Liver (tissue), 9 donors: Measurements from ENCODE around the gene ATP6V0A4. TPM values are rescaled to one million over a fixed set of nuclear protein-coding genes. Genes with fewer than 3 reads are reported as not detected.

Source experiments
- DNase-seq: peaks from one replicate; pipeline ENCODE4 v3.0.0-alpha.2; 2017; ENCODE audit warnings: low spot score
- H3K27ac ChIP-seq, 2 donors: one replicate each; pipeline ENCODE4 v1.7.0; 2013; ENCODE audit warnings: inconsistent platforms in 2 of 2, low read length in 2 of 2, control low read depth in 1 of 2, low read depth in 1 of 2, mild to moderate bottlenecking in 1 of 2
- H3K27me3 ChIP-seq, 4 donors: one replicate each; pipeline versions ENCODE4 v1.6.1 to v1.7.0; 2013; ENCODE audit warnings: low read length in 3 of 4, inconsistent platforms in 1 of 4, mild to moderate bottlenecking in 1 of 4, moderate library complexity in 1 of 4; ENCODE audit not compliant: control insufficient read depth in 4 of 4, insufficient read depth in 4 of 4
- H3K36me3 ChIP-seq, 4 donors: one replicate each; pipeline versions ENCODE4 v1.6.1 to v1.7.0; 2013; ENCODE audit warnings: low read length in 3 of 4, mild to moderate bottlenecking in 3 of 4, low read depth in 1 of 4, moderate library complexity in 1 of 4; ENCODE audit not compliant: control insufficient read depth in 4 of 4, insufficient read depth in 3 of 4
- H3K4me1 ChIP-seq, 4 donors: one replicate each; pipeline versions ENCODE4 v1.6.1 to v1.7.0; 2013; ENCODE audit warnings: low read length in 3 of 4, mild to moderate bottlenecking in 3 of 4, moderate library complexity in 1 of 4; ENCODE audit not compliant: control insufficient read depth in 4 of 4, insufficient read depth in 4 of 4
- H3K4me3 ChIP-seq, 3 donors: one replicate each; pipeline versions ENCODE4 v1.6.1 to v1.7.0; 2013; ENCODE audit warnings: low read length in 3 of 3, control low read depth in 1 of 3, low read depth in 1 of 3, mild to moderate bottlenecking in 1 of 3
- H3K9ac ChIP-seq, 2 donors: one replicate each; pipeline ENCODE4 v1.7.0; 2013; ENCODE audit warnings: low read length in 2 of 2, mild to moderate bottlenecking in 2 of 2, moderate library complexity in 2 of 2, control low read depth in 1 of 2, low read depth in 1 of 2
- H3K9me3 ChIP-seq, 4 donors: one replicate each; pipeline versions ENCODE4 v1.6.1 to v1.7.0; 2013; ENCODE audit warnings: low read length in 3 of 4; ENCODE audit not compliant: control insufficient read depth in 4 of 4
- EGR1 ChIP-seq, 2 donors: IDR thresholded peaks; 2 replicates each; pipeline ENCODE4 v1.6.1; 2016 to 2018; ENCODE audit warnings: antibody characterized with exemption in 2 of 2, low read depth in 2 of 2
- FOXA1 ChIP-seq: IDR thresholded peaks from 2 replicates; pipeline ENCODE4 v1.6.1; 2016; ENCODE audit warnings: antibody characterized with exemption
- FOXA2 ChIP-seq: IDR thresholded peaks from 2 replicates; pipeline ENCODE4 v1.6.1; 2016; ENCODE audit warnings: antibody characterized with exemption
- GABPA ChIP-seq, 2 donors: IDR thresholded peaks in 1 of 2; conservative IDR thresholded peaks in 1 of 2; 2 replicates each; pipeline ENCODE4 v1.6.1; 2016; ENCODE audit warnings: antibody characterized with exemption in 2 of 2, mild to moderate bottlenecking in 1 of 2, moderate library complexity in 1 of 2
- HNF4A ChIP-seq, 2 donors: conservative IDR thresholded peaks; 2 replicates each; pipeline ENCODE4 v1.6.1; 2016; ENCODE audit warnings: antibody characterized with exemption in 2 of 2, mild to moderate bottlenecking in 2 of 2
- HNF4G ChIP-seq: IDR thresholded peaks from 2 replicates; pipeline ENCODE4 v1.6.1; 2016; ENCODE audit warnings: antibody characterized with exemption
- JUND ChIP-seq, 2 donors: IDR thresholded peaks; 2 replicates each; pipeline ENCODE4 v1.6.1; 2016; ENCODE audit warnings: antibody characterized with exemption in 2 of 2
- NR2F2 ChIP-seq: IDR thresholded peaks from 2 replicates; pipeline ENCODE4 v1.6.1; 2016; ENCODE audit warnings: antibody characterized with exemption
- RAD21 ChIP-seq, 2 donors: IDR thresholded peaks; 2 replicates each; pipeline ENCODE4 v1.6.1; 2016; ENCODE audit warnings: antibody characterized with exemption in 2 of 2, mild to moderate bottlenecking in 2 of 2
- RXRA ChIP-seq, 2 donors: IDR thresholded peaks; 2 replicates each; pipeline ENCODE4 v1.6.1; 2017 to 2018; ENCODE audit warnings: antibody characterized with exemption in 2 of 2, mild to moderate bottlenecking in 1 of 2
- SP1 ChIP-seq: IDR thresholded peaks from 2 replicates; pipeline ENCODE4 v1.6.1; 2018; ENCODE audit warnings: antibody characterized with exemption, mild to moderate bottlenecking
- TAF1 ChIP-seq: conservative IDR thresholded peaks from 2 replicates; pipeline ENCODE4 v1.6.1; 2016; ENCODE audit warnings: antibody characterized with exemption, mild to moderate bottlenecking
- YY1 ChIP-seq: IDR thresholded peaks from 2 replicates; pipeline ENCODE4 v1.6.1; 2016; ENCODE audit warnings: antibody characterized with exemption, mild to moderate bottlenecking
- WGBS: extraction: QIAGEN DNeasy Blood & Tissue Kit; methylation state at CpG from one replicate; pipeline ENCODE4 v1.1.7; 2013; 5-methylcytosine and 5-hydroxymethylcytosine counted together
- polyA plus RNA-seq, 2 donors: library from polyadenylated mRNA; stranded (reverse) in 1 of 2; unstranded in 1 of 2; fragments of 200-250 nt in 1 of 2; fragments of >200 nt in 1 of 2; fragmentation: Nextera tagmentation in 1 of 2; extraction: Ambion mirVana in 1 of 2; gene quantifications; one replicate each; pipeline versions ENCODE4 v1.2.1 to v1.2.3, GENCODE V29; 2013 to 2015
- total RNA-seq, 2 donors: library from RNA; depleted of rRNA; stranded (reverse); fragments of >200 nt; gene quantifications; one replicate each; pipeline ENCODE4 v1.2.3, GENCODE V29; 2014
- TF ChIP-seq, protein P1 (sequence below): IDR thresholded peaks from 2 replicates; pipeline ENCODE4 v1.6.1; 2016; ENCODE audit warnings: antibody characterized with exemption
- TF ChIP-seq, protein P2 (sequence below): IDR thresholded peaks from 2 replicates; pipeline ENCODE4 v1.6.1; 2016; ENCODE audit warnings: antibody characterized with exemption, mild to moderate bottlenecking
- TF ChIP-seq, protein P3 (sequence below): IDR thresholded peaks from 2 replicates; pipeline ENCODE4 v1.6.1; 2016; ENCODE audit warnings: antibody characterized with exemption
- TF ChIP-seq, protein P4 (sequence below): IDR thresholded peaks from 2 replicates; pipeline ENCODE4 v1.6.1; 2016; ENCODE audit warnings: antibody characterized with exemption
- TF ChIP-seq, protein P5 (sequence below): fragments of 150-350 bp; IDR thresholded peaks from 2 replicates; pipeline ENCODE4 v1.5.1; 2017; ENCODE audit warnings: improper control_type of control experiment, low read depth, low read length; ENCODE audit not compliant: missing input control
- donor health status: healthy.
- donor health status: healthy.
- donor health status: healthy.
- donor health status: healthy.
- donor health status: healthy.

The ATP6V0A4 gene
- total and polyA plus RNA-seq, 4 donors = not detected

DNA sequence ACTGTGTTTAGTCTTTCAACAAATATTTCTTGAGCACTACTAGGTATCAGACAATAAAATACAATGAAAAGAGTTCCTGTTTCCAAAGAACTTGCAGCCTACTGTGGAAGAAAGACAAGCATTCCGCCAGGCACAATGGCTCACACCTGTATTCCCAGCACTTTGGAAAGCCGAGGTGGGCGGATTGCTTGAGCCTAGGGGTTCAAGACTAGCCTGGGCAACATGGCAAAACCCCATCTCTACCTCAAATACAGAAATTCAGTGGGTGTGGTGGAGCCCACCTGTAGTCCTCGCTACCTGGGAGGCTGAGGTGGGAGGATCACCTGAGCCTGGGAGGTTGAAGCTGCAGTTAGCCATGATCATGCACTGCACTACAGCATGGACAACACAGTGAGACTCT lies 102.9 kb downstream of the ATP6V0A4 start:
- H3K4me3 ChIP-seq = no peak overlapping the region
- no peak for DNase-seq
- H3K9ac ChIP-seq = no peak overlapping the region
- no peaks in the 10 kb centered on the region for H3K27me3 ChIP-seq
- no peaks in the 10 kb centered on the region for H3K9me3 ChIP-seq
- H3K4me1 ChIP-seq = no peaks in the 10 kb centered on the region
- TF ChIP-seq FOXA2 (no peak), JUND (IDR thresholded peaks at IDR 0.05) (no peak), GABPA (IDR thresholded peaks at IDR 0.05 in 1 of 2, conservative IDR thresholded peaks at IDR 0.05 in 1 of 2) (no peak), YY1 (no peak), HNF4A (conservative IDR thresholded peaks at IDR 0.05) (no peak), RXRA (IDR thresholded peaks at IDR 0.05) (no peak), NR2F2 (no peak), RAD21 (IDR thresholded peaks at IDR 0.05) (no peak), TAF1 (no peak), SP1 (no peak), EGR1 (IDR thresholded peaks at IDR 0.05; ENCODE audit: low read depth in 2 of 2) (no peak), HNF4G (no peak), FOXA1 (no peak)
- TF ChIP-seq, protein P1, sequence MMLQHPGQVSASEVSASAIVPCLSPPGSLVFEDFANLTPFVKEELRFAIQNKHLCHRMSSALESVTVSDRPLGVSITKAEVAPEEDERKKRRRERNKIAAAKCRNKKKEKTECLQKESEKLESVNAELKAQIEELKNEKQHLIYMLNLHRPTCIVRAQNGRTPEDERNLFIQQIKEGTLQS = no peak
- TF ChIP-seq, protein P2, sequence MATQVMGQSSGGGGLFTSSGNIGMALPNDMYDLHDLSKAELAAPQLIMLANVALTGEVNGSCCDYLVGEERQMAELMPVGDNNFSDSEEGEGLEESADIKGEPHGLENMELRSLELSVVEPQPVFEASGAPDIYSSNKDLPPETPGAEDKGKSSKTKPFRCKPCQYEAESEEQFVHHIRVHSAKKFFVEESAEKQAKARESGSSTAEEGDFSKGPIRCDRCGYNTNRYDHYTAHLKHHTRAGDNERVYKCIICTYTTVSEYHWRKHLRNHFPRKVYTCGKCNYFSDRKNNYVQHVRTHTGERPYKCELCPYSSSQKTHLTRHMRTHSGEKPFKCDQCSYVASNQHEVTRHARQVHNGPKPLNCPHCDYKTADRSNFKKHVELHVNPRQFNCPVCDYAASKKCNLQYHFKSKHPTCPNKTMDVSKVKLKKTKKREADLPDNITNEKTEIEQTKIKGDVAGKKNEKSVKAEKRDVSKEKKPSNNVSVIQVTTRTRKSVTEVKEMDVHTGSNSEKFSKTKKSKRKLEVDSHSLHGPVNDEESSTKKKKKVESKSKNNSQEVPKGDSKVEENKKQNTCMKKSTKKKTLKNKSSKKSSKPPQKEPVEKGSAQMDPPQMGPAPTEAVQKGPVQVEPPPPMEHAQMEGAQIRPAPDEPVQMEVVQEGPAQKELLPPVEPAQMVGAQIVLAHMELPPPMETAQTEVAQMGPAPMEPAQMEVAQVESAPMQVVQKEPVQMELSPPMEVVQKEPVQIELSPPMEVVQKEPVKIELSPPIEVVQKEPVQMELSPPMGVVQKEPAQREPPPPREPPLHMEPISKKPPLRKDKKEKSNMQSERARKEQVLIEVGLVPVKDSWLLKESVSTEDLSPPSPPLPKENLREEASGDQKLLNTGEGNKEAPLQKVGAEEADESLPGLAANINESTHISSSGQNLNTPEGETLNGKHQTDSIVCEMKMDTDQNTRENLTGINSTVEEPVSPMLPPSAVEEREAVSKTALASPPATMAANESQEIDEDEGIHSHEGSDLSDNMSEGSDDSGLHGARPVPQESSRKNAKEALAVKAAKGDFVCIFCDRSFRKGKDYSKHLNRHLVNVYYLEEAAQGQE = no peak
- TF ChIP-seq, protein P3, sequence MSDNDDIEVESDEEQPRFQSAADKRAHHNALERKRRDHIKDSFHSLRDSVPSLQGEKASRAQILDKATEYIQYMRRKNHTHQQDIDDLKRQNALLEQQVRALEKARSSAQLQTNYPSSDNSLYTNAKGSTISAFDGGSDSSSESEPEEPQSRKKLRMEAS = no peak
- TF ChIP-seq, protein P4, sequence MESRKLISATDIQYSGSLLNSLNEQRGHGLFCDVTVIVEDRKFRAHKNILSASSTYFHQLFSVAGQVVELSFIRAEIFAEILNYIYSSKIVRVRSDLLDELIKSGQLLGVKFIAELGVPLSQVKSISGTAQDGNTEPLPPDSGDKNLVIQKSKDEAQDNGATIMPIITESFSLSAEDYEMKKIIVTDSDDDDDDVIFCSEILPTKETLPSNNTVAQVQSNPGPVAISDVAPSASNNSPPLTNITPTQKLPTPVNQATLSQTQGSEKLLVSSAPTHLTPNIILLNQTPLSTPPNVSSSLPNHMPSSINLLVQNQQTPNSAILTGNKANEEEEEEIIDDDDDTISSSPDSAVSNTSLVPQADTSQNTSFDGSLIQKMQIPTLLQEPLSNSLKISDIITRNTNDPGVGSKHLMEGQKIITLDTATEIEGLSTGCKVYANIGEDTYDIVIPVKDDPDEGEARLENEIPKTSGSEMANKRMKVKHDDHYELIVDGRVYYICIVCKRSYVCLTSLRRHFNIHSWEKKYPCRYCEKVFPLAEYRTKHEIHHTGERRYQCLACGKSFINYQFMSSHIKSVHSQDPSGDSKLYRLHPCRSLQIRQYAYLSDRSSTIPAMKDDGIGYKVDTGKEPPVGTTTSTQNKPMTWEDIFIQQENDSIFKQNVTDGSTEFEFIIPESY = no peak
- TF ChIP-seq, protein P5, sequence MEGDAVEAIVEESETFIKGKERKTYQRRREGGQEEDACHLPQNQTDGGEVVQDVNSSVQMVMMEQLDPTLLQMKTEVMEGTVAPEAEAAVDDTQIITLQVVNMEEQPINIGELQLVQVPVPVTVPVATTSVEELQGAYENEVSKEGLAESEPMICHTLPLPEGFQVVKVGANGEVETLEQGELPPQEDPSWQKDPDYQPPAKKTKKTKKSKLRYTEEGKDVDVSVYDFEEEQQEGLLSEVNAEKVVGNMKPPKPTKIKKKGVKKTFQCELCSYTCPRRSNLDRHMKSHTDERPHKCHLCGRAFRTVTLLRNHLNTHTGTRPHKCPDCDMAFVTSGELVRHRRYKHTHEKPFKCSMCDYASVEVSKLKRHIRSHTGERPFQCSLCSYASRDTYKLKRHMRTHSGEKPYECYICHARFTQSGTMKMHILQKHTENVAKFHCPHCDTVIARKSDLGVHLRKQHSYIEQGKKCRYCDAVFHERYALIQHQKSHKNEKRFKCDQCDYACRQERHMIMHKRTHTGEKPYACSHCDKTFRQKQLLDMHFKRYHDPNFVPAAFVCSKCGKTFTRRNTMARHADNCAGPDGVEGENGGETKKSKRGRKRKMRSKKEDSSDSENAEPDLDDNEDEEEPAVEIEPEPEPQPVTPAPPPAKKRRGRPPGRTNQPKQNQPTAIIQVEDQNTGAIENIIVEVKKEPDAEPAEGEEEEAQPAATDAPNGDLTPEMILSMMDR = no peak
- H3K27ac ChIP-seq = no peak overlapping the region
- no peaks in the 10 kb centered on the region for H3K36me3 ChIP-seq
- WGBS = 94% methylated on average over 4 of the region's 4 CpGs
